ENCODE measurements around the gene OR2A42. TPM values are rescaled to one million over a fixed set of nuclear protein-coding genes. Genes with fewer than 3 reads are reported as not detected.
"Not testable (repeated sequence)": the region's sequence is repeated elsewhere in the genome, so short reads cannot be mapped to it uniquely, and the experiment has no call there.

OR2A42 gene
- total RNA-seq, 1 donor from 2014 or later = not detected

DNA sequence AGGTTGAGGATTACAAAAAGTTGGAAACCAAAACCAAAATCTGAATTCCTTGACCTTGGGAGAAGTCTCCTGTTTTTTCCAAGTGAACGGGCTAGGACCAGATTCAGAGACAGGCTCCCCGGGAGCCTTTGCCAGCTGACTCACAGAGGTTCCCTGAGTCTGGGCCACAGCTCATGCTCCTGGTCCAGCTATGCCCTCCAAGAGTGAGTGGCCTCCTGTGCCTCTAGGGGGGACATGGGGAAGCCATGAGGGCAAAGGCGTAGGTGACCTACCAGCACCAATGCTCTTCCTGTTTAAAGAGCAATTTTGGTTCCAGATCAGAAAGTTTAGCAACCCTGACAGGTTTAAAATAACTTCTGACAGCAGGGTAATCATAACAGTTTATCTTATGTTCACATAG lies 10.6 kb downstream of the OR2A42 start:
- intact Hi-C loops (cut with DNase I); DNase-seq (ENCODE audit: low spot score): not testable (repeated sequence)

DNA sequence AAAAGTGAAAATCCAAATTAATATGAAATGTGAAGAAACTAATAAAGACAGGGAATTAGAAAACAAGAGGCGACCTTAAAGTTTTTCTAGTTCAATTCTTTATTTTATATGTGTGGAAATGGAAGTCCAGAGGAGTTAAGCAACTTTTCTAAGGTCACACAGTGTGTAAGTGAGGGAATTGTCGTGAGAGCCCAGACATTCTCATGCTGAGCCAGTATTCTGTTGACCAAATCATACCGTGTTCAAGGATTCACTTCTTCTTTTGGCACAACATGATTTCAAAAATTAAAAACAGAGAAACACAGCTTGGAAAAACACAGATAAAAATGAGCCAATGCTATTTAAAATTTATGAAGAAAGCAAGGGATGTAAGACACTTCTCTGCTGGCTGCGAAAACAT lies 12.5 kb downstream of the OR2A42 start:
- DNase-seq (ENCODE audit: low spot score); intact Hi-C loops (cut with DNase I): not testable (repeated sequence)

DNA sequence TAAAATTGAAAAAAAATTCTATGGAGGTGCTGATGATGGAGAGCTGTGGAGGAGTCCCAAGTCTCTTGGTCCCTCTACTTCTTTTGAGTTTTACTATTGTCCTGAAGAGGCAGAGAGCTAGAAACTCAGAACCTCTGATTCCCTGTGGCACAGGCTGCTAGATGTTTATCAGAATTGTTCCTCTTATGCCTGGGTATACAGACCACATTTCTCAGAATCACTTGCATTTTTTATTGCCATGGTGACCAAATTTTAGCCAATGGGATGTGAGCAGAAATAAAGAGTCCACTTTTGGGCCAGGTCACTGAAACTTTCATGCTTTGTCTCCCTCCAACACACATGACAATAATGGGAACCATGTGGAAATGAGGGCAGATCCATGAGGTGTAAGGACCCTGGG lies 15.7 kb downstream of the OR2A42 start:
- DNase-seq (ENCODE audit: low spot score); intact Hi-C loops (cut with DNase I): not testable (repeated sequence)

DNA sequence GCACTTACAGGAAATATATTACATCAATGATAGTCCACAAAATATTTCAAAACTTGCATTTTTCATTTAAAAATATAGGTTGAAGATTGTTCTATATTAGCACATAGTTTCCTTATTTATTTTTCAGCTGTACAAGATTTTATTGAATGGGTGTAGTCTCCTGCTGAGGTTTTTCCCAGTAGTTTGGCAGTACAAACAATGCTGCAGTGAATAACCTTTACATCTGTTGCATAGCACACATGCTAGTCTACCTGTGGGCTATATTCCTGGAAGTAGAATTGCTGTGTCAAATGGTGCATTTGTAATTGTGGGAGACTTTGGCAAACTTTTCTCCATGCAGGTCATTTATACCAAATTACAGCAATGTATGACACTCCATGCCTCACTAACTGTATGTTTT lies 18.9 kb downstream of the OR2A42 start:
- intact Hi-C loops (cut with DNase I); DNase-seq (ENCODE audit: low spot score): not testable (repeated sequence)

DNA sequence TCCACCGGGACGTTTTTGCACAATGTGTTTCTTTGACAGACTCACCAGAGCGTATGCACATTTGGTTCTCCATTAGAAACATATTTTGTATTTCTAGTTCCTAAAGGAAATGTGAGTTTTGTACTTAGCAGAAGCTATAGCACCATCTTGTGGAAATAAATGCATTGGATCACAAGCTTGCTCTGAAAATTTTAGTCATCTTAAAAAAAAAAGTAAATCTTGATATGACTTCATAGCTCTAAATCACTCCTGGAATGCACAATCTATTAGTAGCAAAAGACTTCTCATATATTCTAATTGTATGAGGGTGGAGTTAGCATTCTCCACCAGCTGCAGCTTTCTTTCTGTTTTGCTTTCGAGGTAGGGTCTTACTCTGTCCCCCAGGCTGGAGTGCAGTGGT lies 20.3 kb downstream of the OR2A42 start:
- intact Hi-C loops (cut with DNase I); DNase-seq (ENCODE audit: low spot score): not testable (repeated sequence)

DNA sequence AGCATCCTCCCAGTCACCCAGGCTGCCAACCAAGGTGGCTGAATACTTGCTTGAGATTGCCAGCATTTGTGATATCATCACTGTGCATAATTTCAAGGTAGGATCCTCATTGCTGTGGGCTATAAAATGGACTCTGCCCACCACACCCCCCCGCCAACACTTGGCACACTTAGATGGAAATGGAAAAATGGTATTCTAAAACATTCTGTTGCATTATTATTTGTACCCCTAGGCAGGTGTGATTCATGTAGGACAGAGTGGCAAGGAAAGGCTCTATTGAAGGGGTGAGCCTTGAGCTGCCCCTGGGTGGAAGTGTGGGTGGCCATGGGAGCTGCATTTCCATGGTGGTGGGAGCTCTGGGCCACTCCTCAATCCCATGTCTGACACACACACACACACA lies 20.8 kb downstream of the OR2A42 start:
- intact Hi-C loops (cut with DNase I); DNase-seq (ENCODE audit: low spot score): not testable (repeated sequence)

DNA sequence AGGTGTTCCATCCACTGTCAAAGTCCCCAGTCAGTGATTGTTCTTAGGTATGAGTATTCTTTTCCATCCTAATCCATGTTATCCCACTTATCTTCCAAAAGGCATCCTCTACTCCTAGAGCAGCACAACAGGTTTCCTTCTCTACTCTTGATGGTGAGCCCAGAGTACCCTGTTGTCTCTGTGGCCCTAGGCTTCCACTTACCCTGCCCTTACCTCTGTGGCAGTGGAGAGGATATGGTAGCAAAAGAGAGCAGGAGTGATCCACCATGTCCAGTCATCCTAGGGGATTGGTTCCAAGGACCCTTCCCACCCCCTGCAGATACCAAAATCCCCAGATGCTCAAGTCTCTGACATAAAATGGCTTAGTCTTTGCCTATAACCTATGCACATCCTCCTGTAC lies 22.2 kb downstream of the OR2A42 start:
- intact Hi-C loops (cut with DNase I); DNase-seq (ENCODE audit: low spot score): not testable (repeated sequence)

DNA sequence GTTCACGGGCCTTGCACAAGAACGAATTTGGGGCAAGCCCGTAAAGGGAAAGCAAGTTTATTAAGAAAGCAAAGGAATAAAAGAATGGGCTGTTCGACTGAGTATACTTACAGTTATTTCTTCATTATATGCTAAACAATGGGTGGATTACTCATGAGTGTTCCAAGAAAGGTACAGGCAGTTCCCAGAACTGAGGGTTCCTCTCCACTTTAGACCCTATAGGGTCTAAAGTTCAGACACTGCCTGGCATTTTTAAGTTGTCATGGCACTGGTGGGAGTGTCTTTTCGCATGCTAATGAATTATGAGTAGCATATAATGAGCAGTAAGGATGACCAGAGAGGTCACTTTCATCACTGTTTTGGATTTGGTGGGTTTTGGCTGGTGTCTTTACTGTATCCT lies 34.1 kb downstream of the OR2A42 start:
- intact Hi-C loops (cut with DNase I); DNase-seq (ENCODE audit: low spot score): not testable (repeated sequence)

DNA sequence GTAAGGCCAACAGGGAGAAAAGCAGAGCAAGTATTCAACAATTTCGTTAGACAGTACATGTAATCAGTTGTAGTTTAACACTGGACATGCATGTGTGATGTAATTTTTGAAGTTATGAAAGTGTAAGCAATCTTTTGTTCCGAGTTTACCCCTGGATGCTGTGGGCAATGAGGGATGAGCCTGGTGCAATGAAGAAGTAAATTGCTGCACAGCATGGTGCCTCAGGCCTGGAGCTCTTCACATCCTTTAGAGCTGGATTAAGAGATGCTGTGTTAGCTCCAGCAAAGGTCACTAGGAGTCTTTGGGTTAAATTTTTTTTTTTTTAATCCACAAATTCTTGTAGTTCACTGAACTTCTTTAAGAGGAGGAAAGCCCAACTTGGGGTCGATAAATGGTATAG lies 36.3 kb downstream of the OR2A42 start:
- DNase-seq (ENCODE audit: low spot score) = not testable (repeated sequence)

DNA sequence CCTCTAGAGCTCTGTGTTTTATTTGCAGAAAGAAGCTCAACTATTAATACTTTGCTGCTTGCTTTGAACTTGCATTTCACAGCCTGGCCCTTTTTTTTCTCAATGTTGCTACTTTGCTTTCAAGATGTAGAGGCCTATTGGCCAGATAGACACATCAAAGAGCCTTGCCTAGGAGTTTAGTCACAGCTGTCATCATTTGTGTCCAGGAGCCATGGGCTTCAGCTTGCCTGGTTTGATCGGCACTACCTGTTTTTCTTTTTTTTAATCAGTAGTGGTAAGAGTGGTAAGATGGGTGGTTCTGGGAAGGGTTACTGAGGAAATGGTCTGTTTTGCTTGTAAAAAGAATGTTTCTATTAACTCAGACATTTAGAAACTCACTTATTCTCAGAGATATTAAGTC lies 37.4 kb downstream of the OR2A42 start:
- DNase-seq (ENCODE audit: low spot score); intact Hi-C loops (cut with DNase I): not testable (repeated sequence)

More for the DNA sequence above, 36.3 kb downstream of the OR2A42 start:
- intact Hi-C loops (cut with DNase I) = not testable (repeated sequence)

DNA sequence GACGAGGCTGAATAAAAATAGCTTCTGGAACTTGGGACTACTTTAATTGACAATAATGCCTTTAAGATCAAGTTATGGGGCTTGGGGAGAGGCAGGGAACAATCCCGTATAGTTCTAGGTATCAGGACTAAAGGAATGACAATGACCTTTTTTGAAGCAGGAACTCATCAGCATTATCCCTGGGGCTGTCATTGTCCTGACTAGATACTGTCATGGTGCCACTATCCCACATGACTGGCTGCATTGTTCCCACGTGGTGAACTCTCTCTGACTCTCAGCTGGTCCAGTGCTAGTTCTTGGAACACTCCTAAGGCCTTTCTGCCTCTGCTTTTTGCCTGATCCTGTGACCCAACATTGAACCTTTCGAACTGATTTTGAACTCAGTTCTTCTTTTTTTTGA lies 40.5 kb downstream of the OR2A42 start:
- intact Hi-C loops (cut with DNase I); DNase-seq (ENCODE audit: low spot score): not testable (repeated sequence)

DNA sequence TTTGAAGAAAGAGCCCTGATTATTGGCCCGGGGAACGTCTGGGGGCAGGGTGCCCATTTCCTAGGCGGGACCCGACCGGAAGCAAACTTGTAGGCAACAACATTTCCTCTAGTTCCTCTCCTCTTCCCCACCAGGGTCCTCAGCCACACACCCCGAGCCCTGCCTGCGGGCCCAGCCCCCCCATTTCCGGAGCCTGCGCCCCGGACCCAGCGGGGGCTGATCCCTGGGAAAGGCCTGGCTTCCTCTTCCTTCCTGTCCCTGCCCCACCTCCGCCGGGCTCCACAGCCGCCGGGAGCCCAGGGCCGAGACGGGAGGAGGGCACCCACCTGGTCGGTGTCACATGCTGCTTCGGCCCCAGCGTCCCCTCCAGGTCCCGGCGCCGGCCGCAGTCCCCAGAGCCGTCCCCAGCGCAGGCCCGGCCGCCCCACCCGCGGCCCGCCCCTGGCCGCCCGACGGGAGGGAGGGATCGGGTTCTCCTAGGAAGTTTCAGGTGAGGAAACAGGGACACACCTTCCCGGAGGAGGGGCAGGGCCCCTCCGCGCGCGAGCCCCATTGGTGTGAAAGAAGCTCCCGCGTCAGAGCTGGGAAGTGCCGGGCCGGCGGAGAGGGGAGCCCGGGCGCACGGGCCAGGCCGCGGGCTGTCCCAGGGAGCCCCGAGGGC lies 44.1 kb downstream of the OR2A42 start, which contains the start of gene ARHGEF35:
Gene ARHGEF35 (minus strand): TSS at position 622 of the 661 bp plus-strand sequence. CDS start 7,450 bp downstream, outside the sequence.
- intact Hi-C loops (cut with DNase I); DNase-seq (ENCODE audit: low spot score): not testable (repeated sequence)

DNA sequence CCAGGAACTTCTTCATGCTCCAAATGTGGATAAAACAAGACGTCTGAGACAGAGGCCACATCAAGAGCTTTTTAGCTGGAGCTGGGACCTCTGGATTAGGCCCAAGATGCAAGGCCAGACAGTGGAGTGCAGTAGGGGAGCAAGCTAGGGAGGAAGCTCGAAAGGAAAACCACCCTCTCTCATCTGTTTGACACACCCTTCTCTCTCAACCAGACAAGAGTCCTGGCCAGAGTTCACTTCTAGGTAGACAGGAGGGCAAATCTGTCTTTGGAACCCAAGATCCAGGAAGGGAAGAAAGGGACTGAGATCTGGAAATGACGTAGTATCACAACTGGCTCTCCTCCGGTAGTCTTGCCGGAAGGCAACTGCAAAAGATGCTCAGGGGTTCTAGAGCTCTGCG lies 45.0 kb downstream of the OR2A42 start:
- intact Hi-C loops (cut with DNase I); DNase-seq (ENCODE audit: low spot score): not testable (repeated sequence)

DNA sequence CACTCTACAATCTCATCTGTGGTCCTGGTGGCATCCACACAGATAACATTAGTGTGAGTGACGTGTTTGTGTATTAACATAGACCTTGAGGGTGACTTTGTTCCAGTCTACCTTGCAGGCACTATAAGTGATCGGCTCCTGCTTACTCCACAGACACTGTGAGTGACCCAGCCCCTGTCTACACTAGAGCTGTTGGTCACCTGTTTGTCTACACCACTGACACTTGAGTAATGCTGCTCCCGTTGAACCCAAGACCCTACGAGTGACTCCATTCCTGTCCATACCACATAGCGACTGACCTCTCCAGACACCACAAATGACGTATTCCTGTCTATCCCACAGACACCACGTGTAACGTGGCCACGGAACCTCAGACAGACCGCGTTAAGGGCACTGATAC lies 45.6 kb downstream of the OR2A42 start:
- intact Hi-C loops (cut with DNase I); DNase-seq (ENCODE audit: low spot score): not testable (repeated sequence)

DNA sequence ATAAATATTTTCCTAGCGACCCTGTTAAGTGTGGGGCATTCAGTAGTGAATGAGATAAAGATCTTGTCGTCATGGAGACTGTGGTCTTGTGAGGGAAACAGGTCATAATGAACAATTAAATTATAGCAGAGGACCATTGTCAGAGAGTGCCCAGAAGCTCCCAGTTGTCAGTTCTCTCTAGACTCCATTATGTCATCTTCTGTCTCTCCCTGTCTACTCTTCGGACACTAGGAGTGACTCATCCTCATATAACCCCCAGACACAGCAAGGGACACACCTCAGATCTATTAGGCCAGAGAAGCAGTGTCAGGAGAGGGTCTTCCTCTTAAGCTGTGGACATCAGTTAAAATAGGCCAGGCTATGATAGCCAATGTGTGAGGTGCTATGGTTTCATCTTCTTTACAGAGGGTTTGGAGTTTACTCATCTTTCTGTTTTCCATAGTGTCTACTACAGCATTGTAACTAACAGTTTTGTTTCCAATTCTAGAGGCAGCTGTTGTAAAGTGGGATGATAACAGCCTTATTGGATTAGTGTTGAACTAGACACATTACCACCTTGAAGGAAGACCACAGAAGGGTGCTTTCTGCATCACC lies 50.7 kb downstream of the OR2A42 start:
- DNase-seq (ENCODE audit: low spot score); intact Hi-C loops (cut with DNase I): not testable (repeated sequence)

DNA sequence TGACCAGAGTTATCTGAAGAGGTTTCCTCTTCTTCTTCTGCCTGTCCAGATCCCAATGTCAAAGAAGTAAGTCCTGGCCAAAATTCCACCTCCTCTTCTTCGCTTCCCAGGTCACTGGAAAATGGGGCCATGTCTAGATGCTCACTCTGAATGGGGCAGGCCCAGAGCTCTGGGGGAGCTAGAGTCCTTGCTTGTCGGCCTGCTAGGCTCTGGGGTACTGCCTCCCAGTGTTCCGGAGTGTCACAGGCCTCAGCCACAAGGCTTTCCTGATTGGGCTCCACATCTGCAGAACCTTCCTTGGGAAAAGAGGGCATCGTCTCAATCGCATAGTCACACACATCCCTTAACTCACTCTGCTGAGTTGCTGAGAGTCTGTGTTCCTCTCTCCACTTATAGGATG lies 51.6 kb downstream of the OR2A42 start:
- DNase-seq (ENCODE audit: low spot score); intact Hi-C loops (cut with DNase I): not testable (repeated sequence)

DNA sequence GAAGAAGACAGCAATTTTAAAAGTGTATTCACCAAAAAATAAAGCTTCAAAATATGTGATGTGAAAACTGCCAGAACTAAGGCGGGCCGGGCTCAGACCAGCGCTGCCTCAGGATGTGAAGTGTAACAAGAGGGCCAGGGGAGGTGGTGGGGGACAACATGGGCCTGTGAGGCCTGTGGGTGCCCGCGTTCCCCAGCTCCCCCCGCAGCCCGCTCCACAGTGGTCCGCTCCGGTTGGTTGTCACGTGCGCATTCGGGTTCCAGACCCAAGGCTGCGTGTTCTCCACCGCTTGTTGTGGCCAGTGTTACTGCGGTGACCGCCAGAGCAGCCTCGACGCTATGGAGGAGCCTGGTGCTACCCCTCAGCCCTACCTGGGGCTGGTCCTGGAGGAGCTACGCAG lies 56.2 kb downstream of the OR2A42 start, which contains the start of gene CTAGE4:
Gene CTAGE4 (plus strand): TSS at position 301 of the 400 bp plus-strand sequence. CDS start 38 bp downstream, at position 339.
- intact Hi-C loops (cut with DNase I); DNase-seq (ENCODE audit: low spot score): not testable (repeated sequence)

DNA sequence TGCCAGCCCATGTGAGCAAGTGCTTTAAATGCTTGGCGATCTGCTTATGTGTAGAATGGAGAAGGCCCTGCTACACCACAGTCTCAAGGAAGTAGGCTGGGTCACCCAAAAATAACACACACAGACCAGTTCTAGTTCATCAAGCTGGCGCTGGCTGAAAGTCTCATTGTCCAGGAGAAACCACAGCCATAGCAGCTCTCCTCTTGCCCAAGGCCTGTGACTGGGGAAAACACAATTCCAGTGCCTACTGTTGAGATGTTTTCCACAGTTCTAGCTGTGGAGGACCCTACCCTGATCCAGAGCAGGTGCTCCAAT lies 60.3 kb downstream of the OR2A42 start:
- intact Hi-C loops (cut with DNase I); DNase-seq (ENCODE audit: low spot score): not testable (repeated sequence)

DNA sequence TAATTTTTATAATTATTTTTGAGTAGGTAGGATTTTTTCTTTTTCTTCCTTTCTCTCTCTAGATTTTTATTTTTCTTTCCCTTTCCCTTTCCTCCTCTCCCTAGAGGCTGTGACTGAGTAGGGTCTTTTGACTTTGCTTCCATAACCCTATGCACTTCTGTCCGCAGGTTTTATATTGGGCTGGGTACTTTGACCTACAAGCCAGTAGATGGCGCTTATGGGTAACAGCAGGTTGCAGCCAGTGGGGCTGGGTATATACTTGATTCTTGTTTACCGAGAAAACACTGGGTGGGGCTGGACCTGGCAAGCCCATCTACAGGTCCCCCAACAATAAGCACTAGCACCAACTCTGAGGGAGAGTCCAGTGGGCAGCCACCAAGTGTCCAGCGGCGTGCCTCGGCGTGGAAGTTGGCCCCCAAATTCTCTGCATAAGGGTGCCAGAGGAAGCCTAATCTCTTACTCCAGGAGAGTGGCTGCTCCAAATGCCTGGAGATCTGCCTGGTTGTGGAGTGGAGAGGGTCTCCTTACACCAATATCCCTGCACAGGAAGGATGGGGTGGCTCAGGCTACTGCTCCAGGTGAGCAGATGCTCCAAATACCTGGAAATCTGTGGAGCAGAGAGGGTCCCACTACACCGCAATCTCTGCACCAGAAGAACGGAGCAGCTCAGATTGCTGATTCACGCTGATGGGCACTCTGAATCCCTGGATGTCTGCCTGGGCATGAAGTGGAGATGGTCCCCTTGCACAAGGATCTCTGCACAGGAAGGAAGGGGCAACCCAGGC lies 60.8 kb downstream of the OR2A42 start:
- DNase-seq (ENCODE audit: low spot score); intact Hi-C loops (cut with DNase I): not testable (repeated sequence)

Measured in cardiac septum (tissue), 1 donor.